Testis (tissue), 2 donors: ENCODE measurements around the gene PARM1.

Experiments
- CTCF ChIP-seq, 3 experiments: fragments of 450-650 bp in 2 of 3; fragments of 200-600 bp in 1 of 3; sonication (generic) in 1 of 3; IDR thresholded peaks; one replicate each; pipeline ENCODE4 v1.5.1; 2016 to 2019; ENCODE audit warnings: antibody characterized with exemption in 3 of 3, mild to moderate bottlenecking in 2 of 3, moderate library complexity in 1 of 3
- POLR2A ChIP-seq: fragments of 450-650 bp; IDR thresholded peaks from one replicate; pipeline ENCODE4 v1.6.1; 2017; ENCODE audit warnings: antibody characterized with exemption, mild to moderate bottlenecking, moderate library complexity

GRCh38 chr4:75025431-75025830 is 92.5 kb downstream of the PARM1 start:
- TF ChIP-seq CTCF (IDR thresholded peaks at IDR 0.05): no peak
- TF ChIP-seq POLR2A: no peak
